Epidermal melanocyte (primary cell): ENCODE measurements around the gene ITPK1.

ENCODE experiments used
- DNase-seq: peaks from one replicate; pipeline ENCODE4 v3.0.0; 2011; ENCODE audit warnings: low spot score; ENCODE audit not compliant: insufficient read length

ITPK1 gene

DNA sequence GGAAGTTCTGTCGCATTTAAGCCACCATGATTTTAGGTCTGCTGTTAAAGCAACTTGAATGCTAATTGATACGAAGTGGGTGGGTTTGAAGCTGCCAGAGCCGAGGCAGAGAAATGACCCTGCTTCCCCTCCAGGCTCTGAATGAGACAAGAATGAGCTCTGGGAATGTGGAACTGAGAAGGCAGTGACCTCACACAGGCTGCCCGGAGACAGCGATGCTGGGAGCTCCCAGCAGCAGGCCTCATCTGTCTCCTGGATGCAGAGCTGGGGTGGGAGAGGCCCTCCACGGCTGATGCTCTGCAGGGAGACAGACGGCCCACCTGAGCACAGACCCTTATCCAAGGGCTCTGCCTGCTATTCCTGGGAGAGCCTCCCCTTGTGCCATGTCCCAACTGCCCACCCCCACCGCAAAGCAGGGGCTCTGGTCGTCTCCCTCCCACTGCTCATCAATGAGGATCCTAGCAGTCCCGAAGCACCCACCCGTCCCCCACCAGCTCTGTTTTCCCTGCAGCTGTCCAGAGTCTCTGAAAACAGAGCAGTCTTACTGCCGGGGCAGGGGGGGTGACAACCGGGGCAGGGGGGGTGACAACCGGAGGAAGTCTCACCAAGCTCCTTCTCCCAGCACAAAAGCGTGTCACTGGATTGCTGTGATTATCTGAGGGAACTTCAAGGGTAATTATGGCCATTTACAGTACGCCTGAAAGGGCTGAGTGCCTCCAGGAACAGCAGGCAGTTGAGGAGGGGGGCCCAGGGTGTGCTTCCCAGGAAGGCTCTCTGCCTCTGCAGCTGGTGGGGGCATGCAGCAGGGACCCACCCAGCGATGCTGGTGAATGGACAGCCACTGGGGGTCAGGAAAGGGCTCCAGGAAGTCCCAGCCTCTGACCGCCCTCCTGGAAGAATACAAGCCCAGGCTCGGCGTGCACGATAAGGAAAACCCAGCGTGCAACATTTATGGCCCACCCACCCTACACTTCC lies 125.0 kb downstream of the ITPK1 start:
- no peak for DNase-seq

DNA sequence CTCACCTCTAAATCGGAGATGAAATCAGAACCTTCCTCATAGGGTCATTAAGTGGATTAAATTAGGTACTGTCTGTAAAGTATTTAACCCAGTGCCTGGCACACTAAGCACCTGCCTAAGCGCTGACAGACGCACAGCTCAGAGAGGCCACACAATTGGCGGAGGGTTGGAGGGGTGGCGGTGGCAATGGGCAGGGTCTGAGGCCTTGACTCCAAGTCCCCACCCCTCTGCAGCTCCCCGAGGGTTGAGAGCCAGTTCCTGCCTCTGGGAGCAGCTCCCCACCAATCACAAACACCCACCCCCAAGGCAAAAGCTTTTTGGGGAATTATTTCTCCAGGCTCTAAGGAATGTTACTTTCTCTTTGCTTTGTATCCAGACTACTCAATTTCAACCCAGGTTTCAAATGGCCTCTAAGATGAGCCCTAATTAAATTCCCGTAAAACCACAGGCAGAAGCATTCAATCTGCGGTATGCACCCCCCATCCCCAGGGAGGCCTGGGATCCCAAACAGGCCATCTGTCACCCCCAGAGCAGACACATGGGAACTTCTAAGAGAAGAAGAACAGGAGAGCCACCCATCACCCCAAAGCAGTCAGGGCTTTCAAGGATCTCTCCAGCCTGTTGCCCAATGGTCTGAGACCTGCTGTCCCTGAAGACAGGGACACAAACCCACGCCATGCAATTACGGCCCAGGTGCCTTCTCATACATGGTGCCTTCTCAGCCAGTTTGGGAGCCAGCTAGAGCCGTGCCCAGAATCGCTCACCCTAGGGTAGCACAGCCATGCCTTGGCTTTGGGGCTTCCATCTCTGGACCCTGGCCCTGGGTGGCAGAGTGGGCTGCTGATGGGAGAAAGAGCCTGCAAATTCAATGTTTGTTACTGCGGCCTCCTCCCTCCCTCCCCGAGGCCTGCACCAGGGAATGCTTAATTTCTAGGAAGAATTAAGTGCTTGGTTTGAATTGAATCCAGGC lies 126.7 kb downstream of the ITPK1 start:
- DNase-seq: no peak

DNA sequence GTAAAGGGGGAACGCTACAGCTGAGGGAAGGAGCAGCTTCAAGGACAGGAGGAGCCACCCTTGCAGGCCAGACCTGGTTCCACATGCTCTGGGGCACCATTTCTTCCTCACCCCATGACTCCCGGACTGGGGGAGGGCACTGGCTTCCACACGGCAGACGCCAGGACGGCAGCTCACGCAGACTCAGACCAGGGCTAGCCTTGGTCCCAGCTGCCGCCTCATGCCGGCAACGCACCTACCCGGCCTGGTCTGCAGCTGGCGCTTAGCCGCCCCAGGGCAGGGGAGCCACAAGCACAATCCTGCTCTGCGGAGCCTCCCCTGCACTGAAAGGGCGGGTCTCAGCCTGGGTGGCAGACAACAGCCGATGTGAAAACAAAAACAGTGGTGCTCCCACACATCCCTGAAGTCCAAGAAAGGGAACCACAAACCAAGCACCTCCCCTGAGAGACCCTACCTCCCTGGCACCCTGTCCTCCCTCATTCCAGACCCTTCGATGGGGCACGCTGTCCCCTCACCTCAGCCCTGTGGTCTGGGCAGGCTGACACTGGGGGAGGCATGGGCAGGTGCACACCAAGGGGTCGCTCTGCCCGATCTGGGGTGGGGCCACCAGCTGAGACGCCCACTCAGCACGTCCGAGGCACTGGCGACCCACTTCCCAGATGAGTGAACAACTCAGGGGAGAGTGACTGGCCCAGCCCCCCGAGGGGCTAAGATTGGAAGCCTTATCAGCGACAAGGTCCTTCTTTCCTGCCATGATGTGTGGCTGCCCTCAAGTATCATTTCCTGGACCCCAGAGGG lies 127.8 kb downstream of the ITPK1 start:
- no peak for DNase-seq

DNA sequence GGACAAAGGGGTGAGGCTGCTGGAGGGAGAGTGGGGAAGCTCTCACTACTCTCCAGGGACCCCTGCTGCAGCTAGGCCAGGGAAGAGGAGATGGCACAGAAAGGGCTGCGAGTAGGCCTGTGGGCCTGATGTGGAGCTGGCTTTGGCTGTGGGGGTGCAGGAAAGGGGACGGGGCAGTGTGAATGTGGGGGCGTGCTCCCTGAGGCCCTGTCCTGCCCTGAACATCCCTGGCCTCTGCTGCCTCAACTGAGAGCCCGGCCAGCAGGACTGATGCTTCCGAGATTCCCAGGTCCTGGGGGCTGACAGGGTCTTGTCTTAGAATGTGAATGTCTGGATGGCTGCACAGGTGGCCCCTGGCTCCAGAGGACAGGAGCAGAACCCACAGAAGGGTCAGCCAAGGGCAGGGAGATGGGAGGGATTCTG lies 128.6 kb downstream of the ITPK1 start:
- no peak for DNase-seq

DNA sequence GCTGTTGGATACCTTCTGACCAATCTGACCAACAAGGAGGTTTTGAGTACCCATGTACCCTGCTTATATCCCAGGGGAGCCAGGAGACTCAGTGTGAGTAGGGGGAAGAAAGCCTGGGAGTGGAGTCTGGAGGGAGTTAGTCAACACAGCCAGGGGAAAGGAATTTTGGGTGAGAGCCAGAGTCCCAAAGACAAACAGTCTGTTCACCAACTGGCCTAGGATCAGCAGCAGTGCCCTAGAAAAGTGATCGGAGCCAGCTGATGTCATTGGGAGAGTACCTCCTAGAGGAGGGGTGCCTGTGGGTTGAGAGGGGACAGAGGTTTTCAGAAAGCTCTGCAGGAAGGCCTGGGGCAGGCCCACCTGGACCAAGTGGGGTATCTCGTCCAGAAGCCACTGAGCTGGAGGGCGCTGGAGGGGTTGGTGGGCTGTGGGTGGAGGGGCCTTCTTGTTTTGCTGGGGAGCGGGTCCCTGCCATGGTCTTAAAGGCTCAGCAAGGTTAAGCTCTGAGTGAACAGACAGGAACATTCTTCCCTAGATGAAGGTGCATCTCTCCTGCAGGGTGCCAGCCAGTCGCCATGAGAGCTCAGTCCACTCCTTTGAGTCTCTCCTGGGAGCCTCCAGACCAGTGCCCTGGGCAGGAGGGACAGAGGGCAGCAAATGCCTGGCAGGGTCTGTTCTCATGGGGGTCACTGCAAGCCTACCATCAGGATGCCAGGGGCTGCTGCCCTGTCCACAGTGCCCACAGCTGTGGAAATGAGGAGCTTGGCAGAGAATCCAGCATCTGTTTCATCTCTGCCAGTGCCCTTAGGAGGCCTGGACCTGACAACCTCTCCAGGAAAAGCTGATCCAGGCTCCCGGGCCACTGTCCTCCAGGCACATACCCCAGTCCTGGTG lies 129.2 kb downstream of the ITPK1 start:
- DNase-seq: peak; percentile 75

GRCh38 chr14:92985521-92985920 lies 130.2 kb downstream of the ITPK1 start:
- no peak for DNase-seq

DNA sequence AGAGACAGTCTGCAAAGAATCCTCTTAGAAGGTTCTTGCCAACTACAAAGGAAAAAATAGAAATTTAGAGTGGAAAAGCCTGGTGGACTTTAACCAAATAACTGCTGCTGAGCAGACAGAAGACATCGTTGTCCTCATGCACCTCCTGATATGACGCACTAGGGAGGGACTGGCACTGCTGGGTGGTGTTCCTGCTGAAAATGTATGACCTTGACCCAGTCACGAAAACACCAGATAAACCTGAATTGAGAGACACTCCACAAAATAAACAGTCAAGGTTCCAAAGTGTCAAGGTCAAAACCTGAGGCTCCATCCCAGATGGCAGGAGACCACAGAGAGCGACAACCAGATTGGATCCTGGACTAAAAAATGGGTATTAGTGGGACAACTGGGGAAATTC lies 130.8 kb downstream of the ITPK1 start:
- no peak for DNase-seq

GRCh38 chr14:92984082-92984788 lies 131.5 kb downstream of the ITPK1 start:
- DNase-seq: no peak

GRCh38 chr14:92982956-92983355 lies 132.8 kb downstream of the ITPK1 start:
- no peak for DNase-seq

DNA sequence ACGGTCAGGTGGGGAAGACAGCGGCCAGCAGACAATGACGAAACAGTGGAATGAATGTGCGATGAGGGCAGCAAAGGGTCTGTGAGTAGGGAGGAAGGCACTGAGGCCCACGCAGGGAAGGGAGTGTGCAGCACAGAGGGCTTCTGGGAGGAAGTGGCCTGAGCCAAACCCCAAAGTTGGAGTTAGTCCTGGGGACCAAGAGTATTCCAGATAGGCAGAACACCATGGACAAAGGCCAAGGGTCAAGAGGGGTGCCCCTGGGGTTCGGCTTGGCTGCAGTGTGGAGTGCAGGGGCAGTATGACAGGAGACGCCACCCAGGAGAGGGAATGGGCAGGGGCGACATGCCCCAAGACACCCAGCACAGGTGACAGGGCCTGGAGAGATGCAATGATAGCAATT lies 134.0 kb downstream of the ITPK1 start:
- DNase-seq: no peak

GRCh38 chr14:92980866-92981265 lies 134.9 kb downstream of the ITPK1 start:
- no peak for DNase-seq

GRCh38 chr14:92978229-92979021 lies 137.3 kb downstream of the ITPK1 start:
- DNase-seq: no peak

DNA sequence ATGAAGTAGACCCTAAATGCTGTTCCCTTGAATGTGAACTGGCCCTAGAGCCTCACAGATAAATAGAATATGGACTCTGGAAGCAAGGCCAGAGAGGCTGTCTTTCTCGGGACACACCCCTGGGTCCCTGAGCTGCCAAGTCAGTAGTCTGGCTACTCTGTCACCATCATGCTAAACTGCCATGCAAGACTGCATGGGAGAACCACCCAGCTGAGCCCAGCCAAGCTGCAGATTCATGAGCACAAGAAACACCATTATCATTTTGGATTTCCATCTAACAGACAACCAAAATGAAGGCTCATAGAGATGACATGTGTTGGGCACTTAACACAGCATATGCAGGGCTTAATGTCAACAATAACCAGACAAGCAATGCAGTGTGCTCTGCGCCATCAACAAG lies 139.5 kb downstream of the ITPK1 start:
- no peak for DNase-seq

DNA sequence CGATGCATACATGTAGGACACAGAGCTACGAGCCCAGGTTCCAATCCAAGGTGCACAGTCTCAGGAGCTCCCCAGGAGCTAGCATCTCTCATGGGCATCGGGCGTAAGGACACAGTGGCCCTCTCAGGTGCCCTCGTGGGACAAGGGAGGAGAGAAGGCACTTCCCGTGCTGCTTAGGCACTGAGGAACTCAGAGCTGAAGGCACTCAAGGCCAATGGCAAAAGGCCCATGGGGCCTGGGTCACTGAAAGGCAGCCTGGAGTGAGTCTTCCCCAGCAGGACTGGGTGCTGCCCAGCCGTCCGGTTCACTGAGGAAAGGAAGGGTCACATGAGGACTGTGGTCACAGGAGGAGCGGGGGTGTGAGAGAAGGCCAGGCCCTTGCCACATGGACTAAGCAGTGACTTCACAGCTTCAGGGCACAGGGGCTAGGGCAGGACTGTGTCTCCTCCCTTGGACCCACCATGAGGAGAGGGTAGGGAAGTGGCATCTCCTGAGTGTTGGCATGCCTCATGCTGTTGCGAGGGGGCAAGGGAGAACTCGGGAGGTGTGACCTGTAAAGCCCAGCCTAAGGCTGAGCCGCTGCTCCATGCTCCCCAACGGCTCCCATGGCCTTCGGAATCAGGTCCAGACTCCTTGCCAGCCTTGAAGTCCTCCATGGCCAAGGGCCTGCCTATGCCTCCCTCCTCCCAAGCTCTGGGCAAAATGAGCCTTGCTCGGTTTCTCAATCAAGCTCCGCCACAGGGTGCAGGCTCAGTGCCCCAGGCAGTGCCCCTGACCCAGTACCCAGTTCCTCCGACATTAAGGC lies 141.0 kb downstream of the ITPK1 start:
- DNase-seq: no peak

GRCh38 chr14:92973798-92974372 lies 141.8 kb downstream of the ITPK1 start:
- no peak for DNase-seq

- DNase-seq: no peak
Observed at GRCh38 chr14:92973261-92973797, 142.4 kb downstream of the ITPK1 start.

DNA sequence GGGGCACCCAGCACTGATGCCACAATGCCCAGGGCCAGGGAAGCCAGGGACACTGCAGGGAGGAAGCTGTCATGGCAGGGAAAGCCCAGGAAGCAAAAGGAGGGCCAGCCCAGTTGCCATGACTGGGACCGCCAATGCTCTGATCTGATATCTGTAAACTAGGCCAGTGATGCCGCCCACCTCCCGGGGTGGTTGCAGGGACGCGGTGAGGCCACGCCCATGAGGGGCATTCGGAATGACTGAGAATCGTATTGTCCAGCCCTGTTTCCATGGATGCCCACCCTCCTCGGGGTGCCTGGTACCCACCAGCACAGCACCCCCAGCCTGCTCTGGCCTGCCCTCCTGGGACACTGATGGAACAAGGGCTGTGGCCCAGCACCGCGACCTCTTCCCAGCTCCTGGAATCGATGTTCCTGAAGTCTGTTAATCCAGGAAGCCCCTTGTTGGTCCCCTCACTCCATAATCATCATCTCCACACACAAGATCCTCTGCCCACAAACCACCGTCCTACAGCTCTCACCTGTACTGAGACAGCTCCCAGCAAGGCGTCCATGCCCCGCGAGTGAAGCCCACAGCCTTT lies 144.0 kb downstream of the ITPK1 start:
- no peak for DNase-seq
